ENCODE data around the gene UFD1. TPM values are rescaled to one million over a fixed set of nuclear protein-coding genes. Genes with fewer than 3 reads are reported as not detected.
A peak's percentile ranks its signal among the peaks of the same experiment; 100 is the strongest.

UFD1 gene
- total and polyA plus RNA-seq, 9 of the 15 experiments (the other 6 are each of a cell fraction or from before 2014, with no cell fraction given), result 238 to 645 (median 363) TPM

GRCh38 chr22:19520566-19521305 lies 41.7 kb upstream of the UFD1 start (continued):
- TF ChIP-seq ZNF592 (IDR thresholded peaks at IDR 0.05), result no peak
- TF ChIP-seq PURB (CRISPR knock-in tag; IDR thresholded peaks at IDR 0.05; ENCODE audit: low read depth), result peak; percentile 3; the same call in 1 of the 2 replicates
- no peak for TF ChIP-seq SIN3A (IDR thresholded peaks at IDR 0.05; ENCODE audit: borderline replicate concordance in 2 of 2, control insufficient read depth in 1 of 2, low read depth in 2 of 2, low read length in 2 of 2)
- no peak for TF ChIP-seq ZNF407 (IDR thresholded peaks at IDR 0.05; ENCODE audit: low read depth)
- TF ChIP-seq E2F8 (IDR thresholded peaks at IDR 0.05; ENCODE audit: low read depth, partially characterized antibody), result no peak
- TF ChIP-seq ZBTB49 (CRISPR knock-in tag; IDR thresholded peaks at IDR 0.05; ENCODE audit: borderline replicate concordance), result no peak
- no peak for TF ChIP-seq ZNF76 (CRISPR knock-in tag; IDR thresholded peaks at IDR 0.05; ENCODE audit: borderline replicate concordance)
